Gastroesophageal sphincter (tissue), 4 donors: ENCODE results near the gene PPP2R3B. TPM values are rescaled to one million over a fixed set of nuclear protein-coding genes. Genes with fewer than 3 reads are reported as not detected.

Experiments
- ATAC-seq: fragments of 150-250 bp; one replicate; pipeline ENCODE4 v1.9.1; 2016; ENCODE audit warnings: mild to moderate bottlenecking, moderate library complexity
- H3K27ac ChIP-seq, 4 donors: fragments of 200-600 bp; sonication (generic) in 3 of 4; 1 replicate in 3 of 4; 2 replicates in 1 of 4; pipeline ENCODE4 v1.5.1; 2016 to 2019
- H3K27me3 ChIP-seq: fragments of 200-600 bp; sonication (generic); one replicate; pipeline ENCODE4 v1.5.1; 2019
- H3K36me3 ChIP-seq, 2 donors: fragments of 200-600 bp; sonication (generic); one replicate each; pipeline ENCODE4 v1.5.1; 2019; ENCODE audit warnings: control low read depth in 1 of 2
- H3K4me1 ChIP-seq, 3 donors: fragments of 200-600 bp; sonication (generic); 1 replicate in 2 of 3; 2 replicates in 1 of 3; pipeline ENCODE4 v1.5.1; 2016 to 2019; ENCODE audit warnings: control low read depth in 2 of 3
- H3K4me3 ChIP-seq, 2 donors: fragments of 200-600 bp; sonication (generic); one replicate each; pipeline ENCODE4 v1.5.1; 2019; ENCODE audit warnings: mild to moderate bottlenecking in 1 of 2, moderate library complexity in 1 of 2
- H3K9me3 ChIP-seq, 3 donors: fragments of 200-600 bp; sonication (generic); one replicate each; pipeline ENCODE4 v1.5.1; 2017 to 2019; ENCODE audit warnings: control low read depth in 2 of 3
- CTCF ChIP-seq, 4 experiments: fragments of 200-600 bp in 2 of 4; fragments of 450-650 bp in 2 of 4; sonication (generic) in 1 of 4; IDR thresholded peaks; one replicate each; pipeline ENCODE4 v1.5.1; 2017 to 2019; ENCODE audit warnings: antibody characterized with exemption in 4 of 4, mild to moderate bottlenecking in 2 of 4, moderate library complexity in 2 of 4
- EP300 ChIP-seq: sonication (generic); formaldehyde crosslinking; IDR thresholded peaks from one replicate; pipeline ENCODE4 v1.6.1; 2017; ENCODE audit warnings: antibody characterized with exemption, mild to moderate bottlenecking
- POLR2A ChIP-seq, 2 donors: fragments of 450-650 bp; IDR thresholded peaks; one replicate each; pipeline ENCODE4 v1.6.1; 2017; ENCODE audit warnings: antibody characterized with exemption in 2 of 2, mild to moderate bottlenecking in 2 of 2, moderate library complexity in 1 of 2
- POLR2AphosphoS5 ChIP-seq: sonication (generic); formaldehyde crosslinking; IDR thresholded peaks from one replicate; pipeline ENCODE4 v1.6.1; 2017; ENCODE audit warnings: antibody characterized with exemption
- WGBS, 2 donors: methylation state at CpG; one replicate each; pipeline ENCODE4 v1.1.5; 2018; ENCODE audit warnings: low coverage in 1 of 2; 5-methylcytosine and 5-hydroxymethylcytosine counted together
- total RNA-seq, 4 donors: library from RNA; depleted of rRNA; stranded (reverse); fragments of >200 nt; gene quantifications; one replicate each; pipeline ENCODE4 v1.1.0, GENCODE V29; 2016

PPP2R3B gene
- total RNA-seq, 4 donors from 2014 or later, result 3.8 to 6.5 (median 5.1) TPM

GRCh38 chrX:413322-414201 is 26.9 kb upstream of the PPP2R3B start:
- no peak for ATAC-seq
- peak overlapping the region in 3 of 4 donors; percentile 17 to 71 (median 66) for H3K27ac ChIP-seq
- H3K4me3 ChIP-seq, result peak overlapping the region; percentile 1 to 45
- WGBS, 2 donors, result 0 to 11% methylated on average over 1 to 13 of the region's 47 CpGs
- no peaks in the 10 kb centered on the region for H3K27me3 ChIP-seq
- H3K36me3 ChIP-seq, result no peaks in the 10 kb centered on the region
- H3K9me3 ChIP-seq, result no peaks in the 10 kb centered on the region
- peaks cover 0 to 14% (median 8%) of the 10 kb centered on the region in 3 donors for H3K4me1 ChIP-seq
- TF ChIP-seq CTCF (IDR thresholded peaks at IDR 0.05), result peak in 3 of 4 experiments; percentile 14 to 26 (median 14)
- no peak for TF ChIP-seq POLR2A (IDR thresholded peaks at IDR 0.05)

GRCh38 chrX:410296-410695 is 23.6 kb upstream of the PPP2R3B start:
- TF ChIP-seq POLR2AphosphoS5, result no peak
- Histone ChIP-seq H3K4me3 (no peak overlapping the region), H3K36me3 (no peaks in the 10 kb centered on the region), H3K27me3 (no peaks in the 10 kb centered on the region), H3K27ac (no peak overlapping the region), H3K4me1 (peaks cover 0 to 14% (median 8%) of the 10 kb centered on the region in 3 donors), H3K9me3 (no peaks in the 10 kb centered on the region)
- no peak for ATAC-seq
- no CpG with 5 or more reads among the region's 17 CpGs for WGBS, 2 donors

- H3K9me3 ChIP-seq, result no peaks in the 10 kb centered on the region
- no peaks in the 10 kb centered on the region for H3K36me3 ChIP-seq
- TF ChIP-seq POLR2AphosphoS5 (no peak), CTCF (IDR thresholded peaks at IDR 0.05) (no peak), POLR2A (IDR thresholded peaks at IDR 0.05) (no peak), EP300 (no peak)
- H3K4me3 ChIP-seq, result no peak overlapping the region
- no peak overlapping the region for H3K27ac ChIP-seq
- H3K27me3 ChIP-seq, result no peaks in the 10 kb centered on the region
- H3K4me1 ChIP-seq, result no peaks in the 10 kb centered on the region
- no peak for ATAC-seq
- 95% methylated on average over 5 of the region's 5 CpGs; no CpG with 5 or more reads in 1 of the 2 donors for WGBS, 2 donors
These were observed 18.4 kb upstream of the PPP2R3B start for GRCh38 chrX:405149-405548.

GRCh38 chrX:404656-405055 is 17.9 kb upstream of the PPP2R3B start:
- ATAC-seq, result no peak
- Histone ChIP-seq H3K4me3 (no peak overlapping the region), H3K36me3 (no peaks in the 10 kb centered on the region), H3K27ac (no peak overlapping the region), H3K4me1 (no peaks in the 10 kb centered on the region), H3K27me3 (no peaks in the 10 kb centered on the region), H3K9me3 (no peaks in the 10 kb centered on the region)
- TF ChIP-seq EP300 (no peak), CTCF (IDR thresholded peaks at IDR 0.05) (no peak), POLR2A (IDR thresholded peaks at IDR 0.05) (no peak), POLR2AphosphoS5 (no peak)
- 77 to 78% methylated on average over 10 of the region's 10 CpGs for WGBS, 2 donors

GRCh38 chrX:402857-403256 is 16.1 kb upstream of the PPP2R3B start:
- TF ChIP-seq POLR2AphosphoS5 (no peak), POLR2A (IDR thresholded peaks at IDR 0.05) (no peak)
- ATAC-seq, result no peak
- Histone ChIP-seq H3K4me3 (no peak overlapping the region), H3K36me3 (no peaks in the 10 kb centered on the region), H3K27me3 (no peaks in the 10 kb centered on the region), H3K27ac (no peak overlapping the region), H3K4me1 (no peaks in the 10 kb centered on the region), H3K9me3 (no peaks in the 10 kb centered on the region)
- WGBS, 2 donors, result 84 to 89% methylated on average over 10 to 11 of the region's 12 CpGs

- no peaks in the 10 kb centered on the region for H3K27me3 ChIP-seq
- no peak overlapping the region for H3K27ac ChIP-seq
- no peaks in the 10 kb centered on the region for H3K4me1 ChIP-seq
- no peak overlapping the region for H3K4me3 ChIP-seq
- no peaks in the 10 kb centered on the region for H3K9me3 ChIP-seq
- WGBS, 2 donors, result 76 to 100% methylated on average over 4 to 10 of the region's 15 CpGs
- no peaks in the 10 kb centered on the region for H3K36me3 ChIP-seq
- no peak for TF ChIP-seq CTCF (IDR thresholded peaks at IDR 0.05)
- no peak for ATAC-seq
These were observed 13.6 kb upstream of the PPP2R3B start for GRCh38 chrX:400258-400657.
